ENCODE measurements around the gene LMTK2.

The LMTK2 gene

GRCh38 chr7:98203964-98204605, 97.4 kb downstream of the LMTK2 start:
- TF ChIP-seq GATA3 (IDR thresholded peaks at IDR 0.05; ENCODE audit: low read depth, low read length) (no peak), GATA2 (IDR thresholded peaks at IDR 0.05; ENCODE audit: low read depth, low read length) (no peak)

GRCh38 chr7:98204670-98205069, 98.0 kb downstream of the LMTK2 start:
- TF ChIP-seq GATA2 (IDR thresholded peaks at IDR 0.05; ENCODE audit: low read depth, low read length) (no peak), GATA3 (IDR thresholded peaks at IDR 0.05; ENCODE audit: low read depth, low read length) (no peak)

GRCh38 chr7:98205162-98205845, 98.6 kb downstream of the LMTK2 start:
- TF ChIP-seq GATA3 (IDR thresholded peaks at IDR 0.05; ENCODE audit: low read depth, low read length), result no peak
- TF ChIP-seq GATA2 (IDR thresholded peaks at IDR 0.05; ENCODE audit: low read depth, low read length), result no peak

DNA sequence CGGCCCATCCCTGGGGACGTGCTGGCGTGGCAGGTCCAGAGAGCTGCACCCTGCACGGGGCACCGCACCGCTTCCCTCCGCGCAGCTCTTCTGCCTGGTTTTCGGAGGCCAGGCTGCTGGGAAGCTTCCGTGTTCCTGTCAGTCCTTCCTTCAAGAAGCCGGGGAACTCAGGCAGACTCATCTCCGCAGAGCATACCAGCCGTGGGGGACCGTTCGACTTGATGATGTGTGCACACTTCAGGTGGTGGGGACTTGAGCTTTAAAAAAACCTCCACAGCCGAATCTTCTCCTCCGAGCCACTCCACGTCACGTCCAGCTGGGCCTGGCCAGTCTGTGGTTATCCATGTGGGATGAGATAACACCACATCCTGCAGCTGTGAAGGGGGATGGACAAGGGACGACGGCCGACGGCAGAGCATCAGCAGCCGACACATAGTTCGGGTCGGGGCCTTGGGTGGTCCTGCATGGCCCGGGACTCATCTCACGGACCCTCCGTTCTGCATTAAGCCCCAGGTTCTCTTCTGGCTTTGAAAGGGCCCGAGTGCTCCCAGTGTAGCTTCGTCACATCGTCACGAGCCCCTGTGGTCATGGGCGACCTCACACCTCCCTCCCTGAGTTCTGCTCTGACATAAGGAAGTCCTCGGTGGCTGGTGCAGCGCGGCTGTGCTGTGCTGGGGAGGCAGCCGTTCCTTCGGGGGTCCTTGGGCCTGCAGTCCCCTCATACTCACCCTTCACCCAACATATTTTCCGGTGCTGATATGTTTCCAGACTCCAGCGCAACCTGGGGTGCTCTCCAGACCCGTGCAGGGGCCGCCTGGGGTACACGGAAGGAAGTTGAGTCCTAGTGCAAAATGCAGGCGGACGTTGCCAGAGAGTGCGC, 100.0 kb downstream of the LMTK2 start:
- TF ChIP-seq GATA2 (IDR thresholded peaks at IDR 0.05; ENCODE audit: low read depth, low read length), result no peak
- TF ChIP-seq GATA3 (IDR thresholded peaks at IDR 0.05; ENCODE audit: low read depth, low read length), result no peak

- no peak for TF ChIP-seq GATA2 (IDR thresholded peaks at IDR 0.05; ENCODE audit: low read depth, low read length)
- TF ChIP-seq GATA3 (IDR thresholded peaks at IDR 0.05; ENCODE audit: low read depth, low read length), result no peak
Observed at GRCh38 chr7:98209166-98209920, 102.7 kb downstream of the LMTK2 start.

- TF ChIP-seq GATA3 (IDR thresholded peaks at IDR 0.05; ENCODE audit: low read depth, low read length) (no peak), GATA2 (IDR thresholded peaks at IDR 0.05; ENCODE audit: low read depth, low read length) (no peak)
Observed at GRCh38 chr7:98210513-98211220, 104.0 kb downstream of the LMTK2 start.

GRCh38 chr7:98211221-98211675, 104.6 kb downstream of the LMTK2 start, which contains the start of gene BHLHA15:
BHLHA15 (plus strand) TSS chr7:98211439; CDS start chr7:98212310, 871 bp downstream.
- TF ChIP-seq GATA3 (IDR thresholded peaks at IDR 0.05; ENCODE audit: low read depth, low read length) (no peak), GATA2 (IDR thresholded peaks at IDR 0.05; ENCODE audit: low read depth, low read length) (no peak)

- TF ChIP-seq GATA3 (IDR thresholded peaks at IDR 0.05; ENCODE audit: low read depth, low read length), result no peak
- TF ChIP-seq GATA2 (IDR thresholded peaks at IDR 0.05; ENCODE audit: low read depth, low read length), result no peak
Observed at GRCh38 chr7:98211676-98212531, 105.2 kb downstream of the LMTK2 start.

- TF ChIP-seq GATA2 (IDR thresholded peaks at IDR 0.05; ENCODE audit: low read depth, low read length) (no peak), GATA3 (IDR thresholded peaks at IDR 0.05; ENCODE audit: low read depth, low read length) (no peak)
Observed at GRCh38 chr7:98212532-98213041, 105.9 kb downstream of the LMTK2 start.

- no peak for TF ChIP-seq GATA2 (IDR thresholded peaks at IDR 0.05; ENCODE audit: low read depth, low read length)
- TF ChIP-seq GATA3 (IDR thresholded peaks at IDR 0.05; ENCODE audit: low read depth, low read length), result no peak
Observed at GRCh38 chr7:98213296-98213887, 106.7 kb downstream of the LMTK2 start.

DNA sequence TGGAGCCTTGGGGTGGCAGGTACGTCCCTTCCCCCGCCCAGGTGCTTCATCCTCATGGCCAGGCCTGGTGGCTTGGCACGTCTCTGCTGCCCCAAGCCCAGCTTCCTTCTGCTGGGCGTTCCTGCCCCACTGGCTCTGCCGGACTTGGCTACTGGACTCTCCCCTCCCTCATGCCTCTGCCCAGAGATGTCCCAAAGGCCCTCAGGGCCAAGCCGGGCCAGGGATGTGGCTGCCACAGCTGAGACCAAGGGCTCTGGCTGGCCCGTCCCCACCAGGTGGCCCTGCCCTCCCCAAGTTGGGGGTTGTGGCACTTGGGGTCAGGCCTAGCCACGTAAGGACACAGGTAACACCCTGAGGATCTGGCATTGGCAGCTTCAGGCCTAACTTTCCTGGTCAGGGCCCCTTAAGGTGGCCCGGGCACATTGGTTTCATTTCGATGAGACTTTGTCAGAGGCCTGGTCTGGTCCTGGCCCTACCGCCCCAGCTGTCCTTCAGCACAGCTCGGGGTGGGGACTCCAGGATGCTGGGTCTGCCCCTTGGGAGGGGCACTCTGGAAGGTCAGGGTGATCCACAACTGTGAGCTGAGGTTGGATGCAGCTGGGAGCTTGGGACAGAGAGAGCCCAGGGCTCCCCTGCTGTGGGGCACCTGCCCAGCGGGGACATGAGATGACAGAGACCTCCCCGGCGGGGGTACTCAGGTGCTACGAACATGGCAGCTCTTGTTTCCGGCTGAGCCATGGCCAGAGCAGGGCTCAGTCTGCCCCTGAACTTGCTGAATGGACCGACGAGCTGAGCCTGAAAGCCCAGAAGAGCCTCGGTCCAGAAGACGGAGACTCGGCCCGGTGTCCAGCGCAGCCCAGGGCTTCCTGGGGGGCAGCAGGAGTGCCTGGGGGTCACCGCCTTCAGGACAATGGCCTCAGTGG, 107.5 kb downstream of the LMTK2 start:
- no peak for TF ChIP-seq GATA2 (IDR thresholded peaks at IDR 0.05; ENCODE audit: low read depth, low read length)
- TF ChIP-seq GATA3 (IDR thresholded peaks at IDR 0.05; ENCODE audit: low read depth, low read length), result no peak

All from SH-SY5Y (cell line).